HG03095 (cell line): ENCODE data around the gene NRG4.
"Not testable (repeated sequence)": the region's sequence is repeated elsewhere in the genome, so short reads cannot be mapped to it uniquely, and the experiment has no call there.

ENCODE experiments used
- ATAC-seq: cut with Tn5 transposase; IDR thresholded peaks from one replicate; pipeline ENCODE4 v1.9.1; 2021; ENCODE audit warnings: moderate library complexity; ENCODE audit not compliant: unreplicated experiment

NRG4 gene

GRCh38 chr15:76011627-76012551 is at the start of gene NRG4:
TSS of gene NRG4 (minus strand) at chr15:76012424. CDS start at chr15:76011230, 1,194 bp downstream.
- no peak for ATAC-seq

GRCh38 chr15:76061700-76062099 is 49.5 kb upstream of the NRG4 start:
- no peak for ATAC-seq

DNA sequence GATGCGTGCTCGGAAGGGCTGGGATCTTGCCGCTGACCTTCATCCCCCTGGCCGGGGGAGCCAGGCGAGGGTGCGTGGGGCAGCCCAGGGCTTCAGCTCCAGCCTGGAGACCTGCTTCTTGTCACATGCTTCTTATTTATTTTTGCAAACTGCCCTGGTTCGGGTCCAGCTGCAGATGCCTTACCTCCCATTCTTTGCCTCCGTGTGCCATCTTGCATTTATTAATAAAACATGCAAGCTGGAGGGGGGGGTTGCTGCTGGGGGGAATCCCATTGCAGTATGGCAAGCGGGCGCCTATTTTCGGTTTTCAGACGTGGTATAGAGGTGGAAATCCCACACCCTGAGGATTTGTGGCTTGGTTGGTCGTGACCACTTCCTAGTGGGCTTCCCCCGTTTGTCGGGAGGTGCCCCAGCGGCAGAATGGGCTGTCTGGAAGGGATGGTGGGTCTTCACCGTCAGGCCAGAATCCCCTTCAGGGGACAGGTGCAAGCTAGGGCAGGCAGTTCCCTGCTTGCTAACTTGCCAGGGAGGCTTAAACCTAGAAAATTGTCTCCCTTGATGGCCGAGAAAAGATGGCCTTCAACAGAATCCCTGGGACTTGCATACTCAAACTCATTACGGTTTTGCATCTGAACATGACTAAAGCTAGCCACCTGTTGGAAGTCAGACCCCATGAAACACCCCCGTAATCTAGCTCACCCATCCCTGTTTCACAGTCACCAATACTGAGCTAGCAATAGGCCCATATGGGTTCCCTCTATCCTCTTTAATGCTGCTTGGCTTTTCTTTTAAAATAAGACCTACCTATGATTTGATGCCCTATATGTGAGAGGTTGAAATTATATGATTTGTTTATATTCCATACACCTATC is 48.1 kb upstream of the NRG4 start:
- ATAC-seq, result no peak

DNA sequence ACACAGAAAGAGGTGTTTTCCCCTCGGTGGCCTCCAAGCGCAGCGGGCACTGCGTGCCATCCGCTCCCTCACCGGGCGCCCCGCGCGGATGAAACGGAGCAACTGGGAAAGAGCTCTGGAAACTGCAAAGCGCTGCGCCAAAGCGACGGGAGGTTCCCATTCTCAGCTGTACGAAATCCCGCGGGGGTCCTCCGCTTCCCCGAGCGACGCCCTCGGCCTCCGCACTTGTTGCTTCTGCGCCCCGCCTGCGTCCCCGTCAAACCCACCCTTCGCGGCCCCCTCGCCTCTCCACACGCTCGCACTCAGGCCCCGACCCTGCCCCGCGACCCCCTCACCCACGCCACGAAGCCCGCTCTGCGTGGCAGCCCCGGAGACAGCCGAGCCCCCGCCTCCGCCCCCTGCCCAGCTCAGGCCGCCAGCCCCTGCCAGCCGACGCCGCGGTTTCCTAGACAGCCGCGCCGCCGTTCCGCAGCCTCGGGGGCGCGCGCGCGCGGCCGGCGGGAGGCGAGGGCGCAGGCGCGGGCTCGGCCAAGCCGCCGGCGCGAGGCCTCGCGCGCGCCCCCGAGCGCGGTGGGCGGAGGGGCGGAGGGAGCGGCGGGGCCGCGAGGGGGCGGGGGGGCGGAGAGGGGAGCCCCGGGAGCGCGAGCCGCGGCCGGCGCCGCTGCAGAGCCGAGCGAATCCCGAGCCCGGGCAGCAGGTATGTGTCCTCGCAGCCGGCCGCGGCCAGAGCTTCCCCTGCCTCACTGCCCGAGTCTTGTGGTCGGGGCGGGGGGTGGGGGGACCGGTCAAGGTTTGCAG is 47.3 kb upstream of the NRG4 start, which contains the start of gene TMEM266:
TMEM266 (plus strand) TSS at position 666 of the 798 bp plus-strand sequence. CDS start 74,279 bp downstream, outside the sequence.
- no peak for ATAC-seq

DNA sequence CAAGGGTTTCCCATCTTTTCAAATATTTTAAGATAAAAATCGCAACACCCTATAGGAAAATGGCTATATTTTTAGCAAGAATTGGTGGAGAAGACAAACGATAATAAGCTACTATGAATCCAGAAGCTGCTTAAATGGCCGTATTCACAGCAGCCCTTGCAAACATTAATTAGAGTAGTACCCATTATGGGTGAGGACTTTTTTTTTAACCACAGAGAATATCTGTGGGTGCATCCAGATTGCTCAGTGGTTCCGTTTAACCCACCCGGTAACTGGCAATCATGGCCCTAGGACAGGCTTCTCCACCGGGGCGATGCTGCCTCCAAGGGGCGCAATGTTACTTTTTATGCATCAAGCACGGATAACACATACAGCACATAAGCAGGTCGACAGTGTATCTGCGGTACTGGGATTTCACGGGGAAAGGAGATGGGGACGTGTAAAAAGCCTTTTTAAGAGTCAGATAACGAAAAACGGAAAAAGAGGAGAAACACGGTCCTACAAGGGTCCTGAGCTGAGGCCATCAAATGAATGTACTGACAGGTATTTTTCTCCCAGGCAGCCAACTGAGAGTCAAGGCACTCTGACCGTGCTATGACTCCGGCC is 46.6 kb upstream of the NRG4 start:
- ATAC-seq, result no peak

DNA sequence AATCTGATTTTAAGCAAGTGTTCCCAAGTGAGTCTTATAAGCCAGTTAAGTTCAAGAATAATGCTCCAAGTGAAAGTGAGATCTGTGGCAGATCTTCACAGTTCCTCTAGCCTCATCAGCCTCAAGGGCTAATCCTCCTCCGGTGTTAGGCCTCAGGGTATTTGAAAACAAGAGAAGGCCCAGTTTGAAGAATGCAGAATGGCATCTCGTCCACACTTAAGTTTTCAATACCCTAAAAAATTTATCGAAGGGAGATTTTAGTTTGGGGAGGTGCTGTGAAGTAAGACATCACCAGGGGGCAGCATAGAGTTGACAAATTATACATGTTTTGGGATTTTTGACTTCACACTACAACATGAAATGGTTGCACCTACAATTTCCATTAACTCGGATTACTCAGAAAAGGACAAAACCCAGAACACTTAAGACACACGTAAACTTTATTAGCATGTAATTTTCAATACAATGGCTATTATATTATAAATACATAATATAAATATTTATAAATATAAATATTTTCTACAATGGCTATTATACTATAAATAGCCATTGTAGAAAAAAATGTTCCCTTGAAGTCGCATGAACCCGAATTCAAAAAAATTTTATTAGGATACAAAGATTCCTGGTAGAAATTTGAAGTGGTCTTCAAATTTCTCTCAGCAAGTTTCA is 45.2 kb upstream of the NRG4 start:
- peak; percentile 25 for ATAC-seq

- ATAC-seq, result peak; percentile 40
Observed at GRCh38 chr15:76056931-76057330, 44.7 kb upstream of the NRG4 start.

- ATAC-seq, result not testable (repeated sequence)
Observed at GRCh38 chr15:76054201-76054600, 42.0 kb upstream of the NRG4 start.

DNA sequence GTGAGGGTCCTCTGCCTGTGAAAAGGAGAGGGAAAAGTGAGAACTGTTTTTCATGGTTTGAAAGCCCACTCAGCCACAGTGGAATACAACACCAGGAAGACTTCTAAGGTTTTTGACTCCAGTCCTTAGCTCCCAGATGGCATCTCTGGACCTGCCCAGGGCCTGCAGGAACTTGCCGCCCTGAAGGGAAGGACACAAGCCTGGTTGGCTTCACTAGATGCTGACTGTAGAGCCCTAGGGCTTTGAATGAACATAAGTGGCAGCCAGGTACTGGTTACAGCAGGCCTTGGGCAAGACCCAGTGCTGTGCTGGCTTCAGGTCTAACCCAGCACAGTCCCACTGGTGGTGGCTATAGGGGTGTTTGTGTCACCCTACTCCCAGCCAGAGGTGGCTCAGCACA is 26.3 kb upstream of the NRG4 start:
- no peak for ATAC-seq

- no peak for ATAC-seq
Observed at GRCh38 chr15:76035593-76035992, 23.4 kb upstream of the NRG4 start.

GRCh38 chr15:76034111-76034510 is 21.9 kb upstream of the NRG4 start:
- ATAC-seq, result no peak

- ATAC-seq, result no peak
Observed at GRCh38 chr15:76033438-76033837, 21.2 kb upstream of the NRG4 start.

DNA sequence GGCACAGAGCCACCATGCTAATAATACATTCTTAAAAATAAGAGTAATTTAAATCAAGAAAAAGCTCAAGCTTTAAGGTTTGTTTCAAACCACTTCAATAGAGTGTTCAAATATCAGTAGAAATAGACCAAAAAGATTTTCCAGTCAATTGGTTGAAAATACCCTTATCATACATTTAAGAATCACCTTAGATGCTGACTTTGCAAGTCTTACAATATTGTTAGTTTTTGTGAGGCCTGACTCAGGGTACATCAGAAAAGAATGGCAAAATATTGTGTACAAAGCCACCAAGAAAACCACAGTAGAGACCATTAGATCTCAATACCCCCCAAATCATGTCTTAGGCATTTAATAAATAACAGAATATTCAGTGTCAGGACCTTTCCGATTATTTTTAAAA is 19.8 kb upstream of the NRG4 start:
- ATAC-seq, result no peak

GRCh38 chr15:76024021-76024768 is 12.0 kb upstream of the NRG4 start:
- ATAC-seq, result no peak

- not testable (repeated sequence) for ATAC-seq
Observed at GRCh38 chr15:76013470-76013869, 1.2 kb upstream of the NRG4 start.

DNA sequence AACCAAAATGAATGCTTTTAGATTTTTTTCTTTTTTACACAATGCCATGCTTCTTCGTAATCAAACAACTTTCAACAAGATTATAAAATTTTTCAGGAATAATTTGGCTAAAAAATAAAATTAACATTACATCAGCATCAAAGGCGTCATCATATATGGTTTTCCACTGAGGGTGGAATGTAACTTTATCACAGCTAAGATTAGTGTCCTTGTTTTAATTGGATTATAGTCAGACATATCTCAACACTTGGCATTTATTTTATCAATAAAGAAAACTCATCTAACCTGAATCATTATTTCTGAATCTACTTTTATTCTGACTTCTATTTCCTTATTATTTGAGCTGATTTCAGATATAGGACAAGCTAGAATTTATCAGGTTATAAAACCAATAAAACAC is 1.6 kb downstream of the NRG4 start:
- ATAC-seq, result no peak

GRCh38 chr15:76006136-76006778 is 6.0 kb downstream of the NRG4 start:
- no peak for ATAC-seq

GRCh38 chr15:76003364-76003763 is 8.9 kb downstream of the NRG4 start:
- no peak for ATAC-seq

GRCh38 chr15:75995611-75996010 is 16.6 kb downstream of the NRG4 start:
- ATAC-seq, result no peak
